GM23248 (cell line): Measurements from ENCODE around the gene ADAM29. TPM values are rescaled to one million over a fixed set of nuclear protein-coding genes. Genes with fewer than 3 reads are reported as not detected.

Experiments used
- DNase-seq: peaks from one replicate; pipeline ENCODE4 v3.0.0-alpha.2; 2015
- H2AFZ ChIP-seq: fragments of 200-600 bp; sonication (generic); 2 replicates; pipeline ENCODE4 v1.6.1; 2016; ENCODE audit warnings: antibody characterized with exemption
- H3F3A ChIP-seq: fragments of 200-600 bp; sonication (generic); 2 replicates; pipeline ENCODE4 v1.6.1; 2016; ENCODE audit warnings: mild to moderate bottlenecking, antibody characterized with exemption, mixed run types; ENCODE audit not compliant: insufficient read depth
- H3K27ac ChIP-seq: fragments of 200-600 bp; sonication (generic); 2 replicates; pipeline ENCODE4 v1.5.1; 2016; ENCODE audit warnings: mild to moderate bottlenecking
- H3K27me3 ChIP-seq: fragments of 200-600 bp; sonication (generic); replicated peaks from 2 replicates; pipeline ENCODE4 v1.6.1; 2016; ENCODE audit warnings: mild to moderate bottlenecking; ENCODE audit not compliant: insufficient read depth
- H3K36me3 ChIP-seq: fragments of 200-600 bp; sonication (generic); 2 replicates; pipeline ENCODE4 v1.6.1; 2016; ENCODE audit warnings: low read depth, mild to moderate bottlenecking
- H3K4me1 ChIP-seq: fragments of 200-600 bp; sonication (generic); 2 replicates; pipeline ENCODE4 v1.6.1; 2016; ENCODE audit warnings: mild to moderate bottlenecking; ENCODE audit not compliant: insufficient read depth
- H3K4me2 ChIP-seq: fragments of 200-600 bp; sonication (generic); one replicate; pipeline ENCODE4 v1.6.1; 2016; ENCODE audit warnings: mild to moderate bottlenecking; ENCODE audit not compliant: unreplicated experiment
- H3K4me3 ChIP-seq: fragments of 200-600 bp; sonication (generic); 2 replicates; pipeline ENCODE4 v1.5.1; 2016; ENCODE audit warnings: mild to moderate bottlenecking
- H3K79me2 ChIP-seq: fragments of 200-600 bp; sonication (generic); 2 replicates; pipeline ENCODE4 v1.6.1; 2016; ENCODE audit warnings: mild to moderate bottlenecking; ENCODE audit not compliant: insufficient read depth
- H3K9ac ChIP-seq: fragments of 200-600 bp; sonication (generic); 2 replicates; pipeline ENCODE4 v1.6.1; 2016; ENCODE audit warnings: mild to moderate bottlenecking
- H3K9me2 ChIP-seq: fragments of 200-600 bp; sonication (generic); 2 replicates; pipeline ENCODE4 v1.6.1; 2016; ENCODE audit warnings: mixed run types, mild to moderate bottlenecking, moderate library complexity; ENCODE audit not compliant: insufficient read depth
- H3K9me3 ChIP-seq: fragments of 200-600 bp; sonication (generic); one replicate; pipeline ENCODE4 v1.6.1; 2017; ENCODE audit warnings: low read depth
- H4K20me1 ChIP-seq: fragments of 200-600 bp; sonication (generic); 2 replicates; pipeline ENCODE4 v1.6.0; 2016; ENCODE audit not compliant: insufficient read depth
- EZH2 ChIP-seq: fragments of 200-600 bp; sonication (generic); IDR thresholded peaks from 2 replicates; pipeline ENCODE4 v1.6.1; 2018; ENCODE audit warnings: antibody characterized with exemption, mild to moderate bottlenecking; ENCODE audit not compliant: insufficient read depth, poor library complexity, severe bottlenecking
- EZH2phosphoT487 ChIP-seq: fragments of 200-600 bp; sonication (generic); IDR thresholded peaks from 2 replicates; pipeline ENCODE4 v1.6.1; 2018; ENCODE audit warnings: antibody characterized with exemption, moderate library complexity, mild to moderate bottlenecking, low read depth; ENCODE audit not compliant: insufficient read depth
- WGBS, 2 experiments: methylation state at CpG; one replicate each; pipeline ENCODE4 v1.1.6; 2015 to 2017; ENCODE audit warnings: low lambda C conversion rate in 2 of 2, low coverage in 1 of 2; ENCODE audit errors: missing lambda C conversion rate in 2 of 2; 5-methylcytosine and 5-hydroxymethylcytosine counted together
- in situ Hi-C: fragments of 300-500 bp; cut with MboI; formaldehyde crosslinking; loops from 2 replicates; pipeline ENCODE4 v1.15.0; 2020
- polyA plus RNA-seq: library from polyadenylated mRNA; unstranded; fragments of >200 nt; fragmentation: Nextera tagmentation; extraction: Ambion mirVana; gene quantifications from 2 replicates; pipeline ENCODE4 v1.2.1, GENCODE V29; 2016
- total RNA-seq: library from RNA; depleted of rRNA; stranded (reverse); fragments of >200 nt; shearing (Covaris generic); gene quantifications from 2 replicates; pipeline ENCODE4 v1.2.3, GENCODE V29; 2014

Gene ADAM29
- total and polyA plus RNA-seq, 2 experiments from 2014 or later = not detected

DNA sequence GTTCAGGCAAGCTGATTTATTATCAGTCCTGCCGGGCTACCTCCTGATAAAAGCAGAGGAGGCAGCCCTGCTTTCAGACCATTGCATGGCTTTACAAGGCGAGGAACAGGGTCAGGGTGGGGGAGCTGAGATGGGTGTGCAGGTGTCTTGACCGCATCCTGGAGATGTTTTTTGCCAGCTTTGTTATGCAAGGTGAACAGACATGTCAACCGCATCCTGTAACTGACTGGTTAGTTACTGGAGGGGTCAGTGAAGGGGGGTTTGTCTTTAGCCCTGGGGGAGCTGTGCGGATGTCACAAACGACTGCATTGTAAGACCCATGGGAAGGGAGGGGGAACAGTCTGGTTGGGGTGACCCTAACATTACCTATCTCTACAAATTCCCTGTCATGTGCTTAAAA lies 10.0 kb downstream of the ADAM29 start:
- Histone ChIP-seq H3K4me2 (no peak overlapping the region), H3K4me3 (no peak overlapping the region), H3K4me1 (no peaks in the 10 kb centered on the region), H2AFZ (no peak overlapping the region), H3K9me2 (no peaks in the 10 kb centered on the region), H3K36me3 (no peaks in the 10 kb centered on the region), H3K9me3 (no peaks in the 10 kb centered on the region), H3K27ac (no peak overlapping the region), H3K79me2 (no peaks in the 10 kb centered on the region), H3K9ac (no peak overlapping the region), H3F3A (no peaks in the 10 kb centered on the region), H4K20me1 (no peaks in the 10 kb centered on the region), H3K27me3 (no peaks in the 10 kb centered on the region)
- TF ChIP-seq EZH2 = no peak
- no peak for TF ChIP-seq EZH2phosphoT487
- no peak for DNase-seq
- 33 to 37% methylated on average over 6 of the region's 6 CpGs for WGBS, 2 experiments
- in situ Hi-C loops = no loop called here

DNA sequence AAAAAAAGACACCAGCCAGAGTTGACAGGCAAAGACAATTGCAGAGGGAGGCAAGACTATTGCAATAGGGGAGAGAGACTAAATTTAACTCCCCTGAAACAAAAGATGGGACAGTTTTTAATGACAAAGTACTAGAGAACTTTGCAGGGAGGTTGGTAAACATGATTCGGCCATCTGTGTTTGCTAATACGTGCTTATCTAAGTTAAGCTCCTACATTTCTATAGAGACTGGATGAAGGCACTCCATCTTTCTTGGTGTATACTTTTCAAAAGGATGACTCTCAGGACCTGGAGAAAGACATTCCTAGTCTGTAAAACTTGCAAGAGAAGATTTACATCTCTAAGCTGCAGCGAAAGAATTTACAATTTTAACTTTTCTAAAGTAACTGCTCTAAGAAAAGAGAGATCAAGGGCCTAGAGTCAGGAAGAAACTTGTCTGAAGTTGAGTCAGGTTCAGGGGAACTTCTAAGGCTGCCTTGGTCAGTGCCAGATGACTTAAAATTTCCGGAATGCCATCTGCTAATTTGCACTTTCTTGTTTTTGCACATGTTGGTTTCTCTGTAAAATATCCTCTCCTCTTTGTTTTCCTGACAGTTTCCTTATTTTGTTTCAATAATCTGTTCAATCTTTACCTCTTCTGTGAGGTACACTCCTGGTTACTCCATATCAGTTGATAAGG lies 10.6 kb downstream of the ADAM29 start:
- H3K4me1 ChIP-seq = no peaks in the 10 kb centered on the region
- no peak for DNase-seq
- WGBS, 2 experiments = 30 to 34% methylated on average over 4 of the region's 4 CpGs

DNA sequence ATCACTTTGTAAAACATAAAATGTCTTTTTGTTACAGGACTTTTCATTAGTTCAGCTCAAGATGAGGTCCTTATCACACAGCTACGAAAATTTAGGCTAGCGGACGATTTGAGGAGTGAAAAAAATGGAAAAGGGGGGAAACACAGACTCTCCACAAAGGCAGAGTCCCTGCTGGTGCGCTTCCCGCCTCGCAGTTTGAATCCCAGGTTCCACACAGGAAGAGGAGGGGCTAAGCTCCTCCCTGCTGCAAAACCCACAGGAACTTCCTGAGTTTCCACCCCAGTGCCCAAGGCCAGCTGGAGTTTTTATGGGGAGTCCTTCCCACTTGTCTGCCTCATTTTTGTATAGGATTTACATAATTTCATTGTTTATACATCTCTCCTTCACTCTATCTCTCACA lies 11.2 kb downstream of the ADAM29 start:
- in situ Hi-C loops = no loop called here
- H3F3A ChIP-seq = no peaks in the 10 kb centered on the region
- DNase-seq = no peak
- H3K4me2 ChIP-seq = no peak overlapping the region
- H3K4me3 ChIP-seq = no peak overlapping the region
- no peaks in the 10 kb centered on the region for H3K9me2 ChIP-seq
- H3K36me3 ChIP-seq = no peaks in the 10 kb centered on the region
- H4K20me1 ChIP-seq = no peaks in the 10 kb centered on the region
- H3K4me1 ChIP-seq = no peaks in the 10 kb centered on the region
- TF ChIP-seq EZH2 (no peak), EZH2phosphoT487 (no peak)
- WGBS, 2 experiments = 37 to 47% methylated on average over 6 of the region's 6 CpGs
- H2AFZ ChIP-seq = no peak overlapping the region
- H3K27ac ChIP-seq = no peak overlapping the region
- H3K9me3 ChIP-seq = no peaks in the 10 kb centered on the region
- H3K27me3 ChIP-seq = no peaks in the 10 kb centered on the region
- no peak overlapping the region for H3K9ac ChIP-seq
- no peaks in the 10 kb centered on the region for H3K79me2 ChIP-seq

More for the DNA sequence above, 10.6 kb downstream of the ADAM29 start:
- Histone ChIP-seq H3K9me2 (no peaks in the 10 kb centered on the region), H3K27ac (no peak overlapping the region), H3K27me3 (no peaks in the 10 kb centered on the region), H3K4me2 (no peak overlapping the region), H4K20me1 (no peaks in the 10 kb centered on the region), H3K36me3 (no peaks in the 10 kb centered on the region), H3K79me2 (no peaks in the 10 kb centered on the region), H3K4me3 (no peak overlapping the region), H3F3A (no peaks in the 10 kb centered on the region), H3K9ac (no peak overlapping the region), H3K9me3 (no peaks in the 10 kb centered on the region), H2AFZ (no peak overlapping the region)
- in situ Hi-C loops = no loop called here
- TF ChIP-seq EZH2 (no peak), EZH2phosphoT487 (no peak)

DNA sequence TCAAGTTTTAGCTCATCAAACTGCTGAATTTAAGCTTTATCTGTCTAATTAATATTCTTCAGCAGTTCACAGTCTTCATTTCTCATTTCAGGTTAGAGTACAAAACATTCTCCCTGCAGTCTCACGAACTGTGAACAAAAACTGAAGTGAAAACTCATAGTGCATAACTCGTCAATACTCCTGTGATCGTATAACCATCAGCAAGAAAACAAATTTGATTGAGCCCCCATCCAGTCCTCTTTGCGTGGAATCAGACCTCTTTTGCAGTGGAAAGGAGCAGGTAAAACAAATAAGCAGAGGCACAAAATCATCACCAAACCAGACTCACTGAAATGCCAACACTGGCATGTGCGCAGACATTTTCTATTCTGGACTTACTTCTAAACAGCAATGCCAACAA lies 12.7 kb downstream of the ADAM29 start:
- no peak overlapping the region for H3K9ac ChIP-seq
- no peaks in the 10 kb centered on the region for H3K79me2 ChIP-seq
- no peaks in the 10 kb centered on the region for H3K27me3 ChIP-seq
- DNase-seq = no peak
- no peaks in the 10 kb centered on the region for H3K9me2 ChIP-seq
- no peaks in the 10 kb centered on the region for H3K36me3 ChIP-seq
- no peaks in the 10 kb centered on the region for H3K9me3 ChIP-seq
- no peak overlapping the region for H3K4me2 ChIP-seq
- no peak overlapping the region for H3K4me3 ChIP-seq
- H3K27ac ChIP-seq = no peak overlapping the region
- H3F3A ChIP-seq = no peaks in the 10 kb centered on the region
- WGBS, 2 experiments = 27 to 28% methylated on average over 5 of the region's 5 CpGs
- no peaks in the 10 kb centered on the region for H3K4me1 ChIP-seq
- in situ Hi-C loops = no loop called here
- TF ChIP-seq EZH2phosphoT487 (no peak), EZH2 (no peak)
- H4K20me1 ChIP-seq = no peaks in the 10 kb centered on the region
- H2AFZ ChIP-seq = no peak overlapping the region
